Mucosa of descending colon (tissue), 3 donors: ENCODE measurements around the gene PHEX. TPM values are rescaled to one million over a fixed set of nuclear protein-coding genes. Genes with fewer than 3 reads are reported as not detected.

Source experiments
- ATAC-seq: fragments of 200-7000 bp; cut with Tn5 transposase; one replicate; pipeline ENCODE4 v1.9.1; 2020; ENCODE audit warnings: mild to moderate bottlenecking, moderate library complexity
- DNase-seq, 3 donors: peaks; one replicate each; pipeline ENCODE4 v3.0.0-alpha.2; 2020
- H3K36me3 ChIP-seq: fragments of 200-600 bp; one replicate; pipeline ENCODE4 v1.8.0; 2021; ENCODE audit warnings: low read depth, mild to moderate bottlenecking
- H3K4me1 ChIP-seq: fragments of 200-600 bp; one replicate; pipeline ENCODE4 v1.8.0; 2021; ENCODE audit warnings: low read depth, mild to moderate bottlenecking
- H3K4me3 ChIP-seq: fragments of 200-600 bp; one replicate; pipeline ENCODE4 v1.8.0; 2021; ENCODE audit warnings: mild to moderate bottlenecking
- H3K9me3 ChIP-seq: fragments of 200-600 bp; one replicate; pipeline ENCODE4 v1.8.0; 2021; ENCODE audit warnings: mild to moderate bottlenecking
- CTCF ChIP-seq: fragments of 200-600 bp; IDR thresholded peaks from one replicate; pipeline ENCODE4 v1.8.0; 2022; ENCODE audit warnings: antibody characterized with exemption, mild to moderate bottlenecking
- intact Hi-C, 2 donors: fragments of 100-400 bp; cut with DNase I in 1 of 2; cut with micrococcal nuclease in 1 of 2; formaldehyde crosslinking; loops; one replicate each; pipeline versions ENCODE4 v1.11.0 to v1.11.1; 2022; cut with DNase I, micrococcal nuclease
- total RNA-seq, 3 donors: library from RNA; stranded (reverse); fragmentation: NEBNext Ultra II Directional in 2 of 3; extraction: Animal tissue kit (Norgen Biotek cat#: 25700) in 2 of 3; gene quantifications; one replicate each; pipeline versions ENCODE4 v1.2.1 to v1.2.4, GENCODE V29; 2021 to 2023
- donor health status: DM: no; HTN: no; CAD: no; lungs with moderate emphysema.
- donor health status: DM: no; HTN: no; CAD: no.
- donor health status: DM: no; HTN: yes; CAD: no.

The PHEX gene
- total RNA-seq, 3 donors from 2014 or later = 0.19 TPM; not detected in 1

GRCh38 chrX:22057667-22058066 lies 25.5 kb downstream of the PHEX start:
- ATAC-seq = no peak
- Histone ChIP-seq H3K9me3 (no peaks in the 10 kb centered on the region), H3K36me3 (no peaks in the 10 kb centered on the region), H3K4me3 (no peak overlapping the region), H3K4me1 (no peaks in the 10 kb centered on the region)
- no peak for DNase-seq
- intact Hi-C loops = no loop called here
- no peak for TF ChIP-seq CTCF

GRCh38 chrX:22059775-22060174 lies 27.6 kb downstream of the PHEX start:
- no peak for TF ChIP-seq CTCF
- ATAC-seq (no peak), DNase-seq (no peak)
- Histone ChIP-seq H3K9me3 (no peaks in the 10 kb centered on the region), H3K36me3 (no peaks in the 10 kb centered on the region), H3K4me1 (no peaks in the 10 kb centered on the region), H3K4me3 (no peak overlapping the region)
- intact Hi-C loops = no loop called here

- no peaks in the 10 kb centered on the region for H3K36me3 ChIP-seq
- no peaks in the 10 kb centered on the region for H3K9me3 ChIP-seq
- intact Hi-C loops = no loop called here
- H3K4me3 ChIP-seq = no peak overlapping the region
- H3K4me1 ChIP-seq = no peaks in the 10 kb centered on the region
- no peak for TF ChIP-seq CTCF
- DNase-seq (no peak), ATAC-seq (peak; percentile 76)
These were observed 28.5 kb downstream of the PHEX start for GRCh38 chrX:22060415-22061280.

- intact Hi-C loops = no loop called here
- H3K4me1 ChIP-seq = no peaks in the 10 kb centered on the region
- DNase-seq (peak in 1 of 3 donors; percentile 5), ATAC-seq (peak; percentile 44)
- H3K36me3 ChIP-seq = no peaks in the 10 kb centered on the region
- no peak overlapping the region for H3K4me3 ChIP-seq
- no peaks in the 10 kb centered on the region for H3K9me3 ChIP-seq
- no peak for TF ChIP-seq CTCF
These were observed 31.2 kb downstream of the PHEX start for GRCh38 chrX:22063284-22063683.

- TF ChIP-seq CTCF = no peak
- H3K4me3 ChIP-seq = no peak overlapping the region
- intact Hi-C loops = no loop called here
- DNase-seq (no peak), ATAC-seq (no peak)
- no peaks in the 10 kb centered on the region for H3K36me3 ChIP-seq
- no peaks in the 10 kb centered on the region for H3K9me3 ChIP-seq
- no peaks in the 10 kb centered on the region for H3K4me1 ChIP-seq
These were observed 37.5 kb downstream of the PHEX start for GRCh38 chrX:22069586-22069985.
